Measurements from ENCODE around the gene MARCHF2. TPM values are rescaled to one million over a fixed set of nuclear protein-coding genes. Genes with fewer than 3 reads are reported as not detected.
"Not testable (repeated sequence)": the region's sequence is repeated elsewhere in the genome, so short reads cannot be mapped to it uniquely, and the experiment has no call there.

MARCHF2 gene
- total RNA-seq, 2 experiments from 2014 or later, result 9.1 to 10.1 TPM

DNA sequence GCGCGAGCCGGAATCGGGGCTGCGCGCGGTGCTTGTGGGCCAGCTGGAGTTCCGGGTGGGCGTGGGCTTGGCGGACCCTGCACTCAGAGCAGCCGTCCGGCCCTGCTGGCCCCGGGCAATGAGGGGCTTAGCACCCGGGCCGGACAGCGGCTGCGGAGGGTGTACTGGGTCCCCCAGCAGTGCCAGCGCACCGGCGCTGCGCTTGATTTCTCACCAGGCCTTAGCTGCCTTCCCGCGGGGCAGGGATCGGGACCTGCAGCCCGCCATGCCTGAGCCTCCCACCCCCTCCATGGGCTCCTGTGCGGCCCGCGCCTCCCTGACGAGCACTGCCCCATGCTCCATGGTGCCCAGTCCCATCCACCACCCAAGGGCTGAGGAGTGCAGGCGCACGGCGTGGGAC lies 37.3 kb upstream of the MARCHF2 start:
- intact Hi-C loops (cut with DNase I, micrococcal nuclease); ATAC-seq; H3K4me1 Mint-ChIP-seq; POLR2A ChIA-PET; DNase-seq; H3K4me3 Mint-ChIP-seq; H3K9me3 Mint-ChIP-seq (ENCODE audit: low read depth); H3K27ac Mint-ChIP-seq; H3K27me3 Mint-ChIP-seq: not testable (repeated sequence)
- CTCF ChIA-PET, result interaction anchor here (1.7 kb wide), 1 partner anchor 10 kb away, joined by 4 read pairs; no protein-coding TSS in a partner anchor
- peaks cover 11% of the 10 kb centered on the region for H3K36me3 Mint-ChIP-seq (ENCODE audit: low read depth)

DNA sequence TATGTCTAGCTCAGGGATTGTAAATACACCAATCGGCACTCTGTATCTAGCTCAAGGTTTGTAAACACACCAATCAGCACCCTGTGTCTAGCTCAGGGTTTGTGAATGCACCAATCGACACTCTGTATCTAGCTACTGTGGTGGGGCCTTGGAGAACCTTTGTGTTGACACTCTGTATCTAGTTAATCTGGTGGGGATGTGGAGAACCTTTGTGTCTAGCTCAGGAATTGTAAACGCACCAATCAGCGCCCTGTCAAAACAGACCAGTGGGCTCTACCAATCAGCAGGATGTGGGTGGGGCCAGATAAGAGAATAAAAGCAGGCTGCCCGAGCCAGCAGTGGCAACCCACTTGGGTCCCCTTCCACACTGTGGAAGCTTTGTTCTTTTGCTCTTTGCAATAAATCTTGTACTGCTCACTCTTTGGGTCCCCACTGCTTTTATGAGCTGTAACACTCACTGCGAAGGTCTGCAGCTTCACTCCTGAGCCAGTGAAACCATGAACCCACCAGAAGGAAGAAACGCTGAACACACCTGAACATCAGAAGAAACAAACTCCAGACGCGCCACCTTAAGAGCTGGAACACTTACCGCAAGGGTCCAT lies 36.6 kb upstream of the MARCHF2 start:
- CTCF ChIA-PET, result interaction anchor here (1.7 kb wide), 1 partner anchor 10 kb away, joined by 4 read pairs; no protein-coding TSS in a partner anchor
- POLR2A ChIA-PET, H3K4me1 Mint-ChIP-seq: not testable (repeated sequence)

DNA sequence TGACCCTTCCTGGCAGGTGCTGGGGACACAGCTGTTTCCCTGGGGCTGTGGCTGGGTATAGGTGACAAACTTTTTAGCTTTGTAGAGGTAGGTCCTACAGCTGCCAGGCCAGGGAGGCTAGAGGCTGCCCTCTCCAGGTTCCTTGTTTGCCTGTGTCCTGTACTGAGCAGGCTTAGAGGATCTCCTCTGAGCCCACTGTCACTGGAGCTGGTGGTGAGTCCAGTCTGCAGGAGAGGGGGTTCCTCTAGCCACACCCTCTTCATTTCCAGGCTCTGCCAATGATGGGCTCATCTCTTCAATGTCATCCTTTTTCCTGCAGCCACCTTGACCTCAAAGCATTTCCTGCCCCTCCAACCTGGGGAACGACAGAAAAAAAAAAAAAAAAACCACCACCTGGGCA lies 35.5 kb upstream of the MARCHF2 start:
- Mint-ChIP-seq H3K36me3 (ENCODE audit: low read depth) (peaks cover 11% of the 10 kb centered on the region), H3K27ac (no peak overlapping the region), H3K27me3 (no peaks in the 10 kb centered on the region), H3K9me3 (ENCODE audit: low read depth) (no peaks in the 10 kb centered on the region), H3K4me1 (peaks cover 8% of the 10 kb centered on the region), H3K4me3 (no peak overlapping the region)
- CTCF ChIA-PET, result interaction anchor here (1.1 to 1.8 kb wide), 3 partner anchors 9 to 23 kb away, joined by 4 to 5 read pairs (median 4); partner anchors contain the start of gene RAB11B
- POLR2A ChIA-PET, result interaction anchor here (0.7 to 0.8 kb wide), 2 partner anchors 12 to 117 kb away, joined by 3 to 8 read pairs; partner anchors contain the start of gene RAB11B
- ATAC-seq (no peak), DNase-seq (no peak)
- intact Hi-C loops (cut with DNase I, micrococcal nuclease), result no loop called here

More for the DNA sequence above, 36.6 kb upstream of the MARCHF2 start:
- peaks cover 11% of the 10 kb centered on the region for H3K36me3 Mint-ChIP-seq (ENCODE audit: low read depth)
- ATAC-seq; intact Hi-C loops (cut with DNase I, micrococcal nuclease); H3K9me3 Mint-ChIP-seq (ENCODE audit: low read depth); H3K27me3 Mint-ChIP-seq; H3K27ac Mint-ChIP-seq; H3K4me3 Mint-ChIP-seq; DNase-seq: not testable (repeated sequence)

DNA sequence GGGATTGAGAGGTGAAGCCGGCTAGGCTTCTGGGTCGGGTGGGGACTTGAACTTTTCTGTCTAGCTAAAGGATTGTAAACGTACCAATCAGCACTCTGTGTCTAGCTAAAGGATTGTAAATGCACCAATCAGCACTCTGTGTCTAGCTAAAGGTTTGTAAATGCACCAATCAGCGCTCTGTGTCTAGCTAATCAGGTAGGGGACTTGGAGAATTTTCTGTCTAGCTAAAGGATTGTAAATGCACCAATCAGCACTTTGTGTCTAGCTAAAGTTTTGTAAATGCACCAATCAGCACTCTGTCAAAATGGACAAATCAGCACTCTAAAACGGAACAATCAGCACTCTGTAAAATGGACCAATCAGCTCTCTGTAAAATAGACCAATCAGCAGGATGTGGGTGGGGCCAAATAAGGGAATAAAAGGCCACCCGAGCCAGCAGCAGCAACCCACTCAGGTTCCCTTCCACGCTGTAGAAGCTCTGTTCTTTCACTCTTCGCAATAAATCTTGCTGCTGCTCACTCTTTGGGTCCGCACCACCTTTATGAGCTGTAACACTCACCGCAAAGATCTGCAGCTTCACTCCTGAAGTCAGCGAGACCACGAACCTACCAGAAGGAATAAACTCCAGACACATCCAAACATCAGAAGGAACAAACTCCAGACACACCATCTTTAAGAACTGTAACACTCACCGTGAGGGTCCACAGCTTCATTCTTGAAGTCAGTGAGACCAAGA lies 33.8 kb upstream of the MARCHF2 start:
- H3K4me1 Mint-ChIP-seq; ATAC-seq; H3K36me3 Mint-ChIP-seq (ENCODE audit: low read depth); POLR2A ChIA-PET; H3K27ac Mint-ChIP-seq; DNase-seq; H3K27me3 Mint-ChIP-seq; intact Hi-C loops (cut with DNase I, micrococcal nuclease); H3K9me3 Mint-ChIP-seq (ENCODE audit: low read depth); H3K4me3 Mint-ChIP-seq: not testable (repeated sequence)
- CTCF ChIA-PET, result interaction anchor here (2.6 kb wide), 1 partner anchor 25 kb away, joined by 10 read pairs; no protein-coding TSS in a partner anchor

DNA sequence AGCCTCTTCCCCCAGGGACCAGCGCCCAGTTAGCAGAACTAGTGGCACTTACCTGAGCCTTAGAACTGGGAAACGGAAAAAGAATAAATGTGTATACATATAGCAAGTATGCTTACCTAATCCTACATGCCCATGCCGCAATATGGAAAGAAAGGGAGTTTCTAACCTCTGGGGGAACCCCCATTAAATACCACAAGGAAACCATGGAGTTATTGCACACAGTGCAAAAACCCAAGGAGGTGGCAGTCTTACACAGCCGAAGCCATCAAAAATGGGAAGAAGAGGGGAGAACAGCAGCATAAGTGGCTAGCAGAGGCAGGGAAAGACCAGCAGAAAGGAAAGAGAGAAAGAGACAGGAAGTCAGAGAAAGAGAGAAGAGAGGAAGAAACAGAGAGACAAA lies 28.5 kb upstream of the MARCHF2 start:
- H3K27ac Mint-ChIP-seq, POLR2A ChIA-PET: not testable (repeated sequence)

DNA sequence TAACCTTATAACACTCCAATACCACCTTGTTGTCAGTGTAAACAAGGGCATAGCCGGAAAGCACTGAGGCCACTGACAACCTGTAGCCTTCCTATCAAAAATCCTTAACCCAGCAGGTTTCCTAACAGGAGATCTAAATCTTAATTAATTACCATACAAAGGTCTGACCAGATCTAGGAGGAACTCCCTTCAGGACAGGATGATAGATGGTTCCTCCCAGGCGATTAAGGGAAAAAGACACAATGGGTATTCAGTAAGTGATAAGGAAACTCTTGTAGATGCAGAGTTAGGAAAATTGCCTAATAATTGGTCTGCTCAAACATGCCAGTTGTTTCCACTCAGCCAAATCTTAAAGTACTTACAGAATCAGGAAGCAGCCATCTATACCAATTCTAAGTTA lies 28.0 kb upstream of the MARCHF2 start:
- H3K4me3 Mint-ChIP-seq; DNase-seq; H3K9me3 Mint-ChIP-seq (ENCODE audit: low read depth); H3K27ac Mint-ChIP-seq; CTCF ChIA-PET; H3K27me3 Mint-ChIP-seq; intact Hi-C loops (cut with DNase I, micrococcal nuclease); ATAC-seq; H3K4me1 Mint-ChIP-seq; POLR2A ChIA-PET: not testable (repeated sequence)
- peaks cover 12% of the 10 kb centered on the region for H3K36me3 Mint-ChIP-seq (ENCODE audit: low read depth)

More for the DNA sequence above, 28.5 kb upstream of the MARCHF2 start:
- H3K4me1 Mint-ChIP-seq; intact Hi-C loops (cut with DNase I, micrococcal nuclease); H3K27me3 Mint-ChIP-seq; DNase-seq; ATAC-seq; H3K9me3 Mint-ChIP-seq (ENCODE audit: low read depth); H3K4me3 Mint-ChIP-seq; CTCF ChIA-PET: not testable (repeated sequence)
- peaks cover 14% of the 10 kb centered on the region for H3K36me3 Mint-ChIP-seq (ENCODE audit: low read depth)

DNA sequence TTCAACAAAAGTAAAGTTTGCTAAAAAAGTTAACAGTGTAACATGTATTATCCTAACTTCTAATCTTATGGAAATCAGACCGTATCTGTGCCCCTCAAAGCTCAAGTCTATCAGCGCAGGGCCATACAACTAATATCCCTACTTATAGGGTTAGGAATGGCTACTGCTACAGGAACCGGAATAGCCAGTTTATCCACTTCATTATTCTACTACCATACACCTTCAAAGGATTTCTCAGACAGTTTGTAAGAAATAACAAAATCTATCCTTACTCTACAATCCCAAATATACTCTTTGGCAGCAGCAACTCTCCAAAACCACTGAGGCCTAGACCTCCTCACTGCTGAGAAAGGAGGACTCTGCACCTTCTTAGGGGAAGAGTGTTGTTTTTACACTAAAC lies 27.5 kb upstream of the MARCHF2 start:
- peaks cover 12% of the 10 kb centered on the region for H3K36me3 Mint-ChIP-seq (ENCODE audit: low read depth)
- H3K4me3 Mint-ChIP-seq; H3K4me1 Mint-ChIP-seq; H3K27ac Mint-ChIP-seq; H3K27me3 Mint-ChIP-seq; POLR2A ChIA-PET; H3K9me3 Mint-ChIP-seq (ENCODE audit: low read depth); DNase-seq; ATAC-seq; intact Hi-C loops (cut with DNase I, micrococcal nuclease): not testable (repeated sequence)
- CTCF ChIA-PET, result interaction anchor here (0.9 kb wide), 1 partner anchor 9 kb away, joined by 4 read pairs; no protein-coding TSS in a partner anchor

DNA sequence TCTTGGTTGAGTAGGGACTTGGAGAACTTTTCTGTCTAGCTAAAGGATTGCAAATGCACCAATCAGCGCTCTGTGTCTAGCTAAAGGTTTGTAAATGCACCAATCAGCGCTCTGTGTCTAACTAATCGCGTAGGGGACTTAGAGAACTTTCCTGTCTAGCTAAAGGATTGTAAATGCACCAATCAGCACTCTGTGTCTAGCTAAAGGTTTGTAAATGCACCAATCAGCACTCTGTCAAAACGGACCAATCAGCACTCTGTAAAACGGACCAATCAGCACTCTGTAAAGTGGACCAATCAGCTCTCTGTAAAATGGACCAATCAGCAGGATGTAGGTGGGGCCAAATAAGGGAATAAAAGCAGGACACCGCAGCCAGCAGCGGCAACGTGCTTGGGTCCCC lies 26.7 kb upstream of the MARCHF2 start:
- H3K27me3 Mint-ChIP-seq; POLR2A ChIA-PET; ATAC-seq; DNase-seq; intact Hi-C loops (cut with DNase I, micrococcal nuclease); H3K4me3 Mint-ChIP-seq; H3K9me3 Mint-ChIP-seq (ENCODE audit: low read depth); H3K27ac Mint-ChIP-seq: not testable (repeated sequence)
- Mint-ChIP-seq H3K4me1 (peaks cover 15% of the 10 kb centered on the region), H3K36me3 (ENCODE audit: low read depth) (peaks cover 12% of the 10 kb centered on the region)
- CTCF ChIA-PET, result interaction anchor here (0.9 kb wide), 1 partner anchor 10 kb away, joined by 4 read pairs; no protein-coding TSS in a partner anchor

DNA sequence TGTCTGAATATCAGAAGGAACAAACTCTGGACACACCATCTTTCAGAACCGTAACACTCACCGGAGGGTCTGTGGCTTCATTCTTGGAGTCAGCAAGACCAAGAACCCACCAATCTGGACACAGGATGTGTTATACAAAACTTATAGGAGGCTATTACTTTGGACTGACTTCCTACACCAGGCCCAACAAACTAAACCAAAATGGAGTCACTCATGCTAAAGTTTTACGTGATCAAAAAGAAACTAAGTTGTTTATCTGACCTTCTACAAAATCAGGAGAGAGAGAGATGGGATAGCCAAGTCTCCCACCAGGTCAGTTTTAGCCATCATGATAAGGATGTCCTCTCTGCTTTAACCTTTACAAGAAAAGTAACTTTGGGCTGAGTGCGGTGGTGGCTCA lies 26.1 kb upstream of the MARCHF2 start:
- Mint-ChIP-seq H3K4me1 (peaks cover 20% of the 10 kb centered on the region), H3K27me3 (no peaks in the 10 kb centered on the region), H3K27ac (no peak overlapping the region), H3K9me3 (ENCODE audit: low read depth) (peaks cover 7% of the 10 kb centered on the region), H3K4me3 (no peak overlapping the region), H3K36me3 (ENCODE audit: low read depth) (peaks cover 12% of the 10 kb centered on the region)
- ChIA-PET POLR2A (interaction anchor here (0.7 kb wide), 1 partner anchor 18 kb away, joined by 4 read pairs; no protein-coding TSS in a partner anchor), CTCF (interaction anchor here (1.1 kb wide), 1 partner anchor 33 kb away, joined by 8 read pairs; no protein-coding TSS in a partner anchor)
- DNase-seq (no peak), ATAC-seq (no peak)
- intact Hi-C loops (cut with DNase I, micrococcal nuclease), result no loop called here

DNA sequence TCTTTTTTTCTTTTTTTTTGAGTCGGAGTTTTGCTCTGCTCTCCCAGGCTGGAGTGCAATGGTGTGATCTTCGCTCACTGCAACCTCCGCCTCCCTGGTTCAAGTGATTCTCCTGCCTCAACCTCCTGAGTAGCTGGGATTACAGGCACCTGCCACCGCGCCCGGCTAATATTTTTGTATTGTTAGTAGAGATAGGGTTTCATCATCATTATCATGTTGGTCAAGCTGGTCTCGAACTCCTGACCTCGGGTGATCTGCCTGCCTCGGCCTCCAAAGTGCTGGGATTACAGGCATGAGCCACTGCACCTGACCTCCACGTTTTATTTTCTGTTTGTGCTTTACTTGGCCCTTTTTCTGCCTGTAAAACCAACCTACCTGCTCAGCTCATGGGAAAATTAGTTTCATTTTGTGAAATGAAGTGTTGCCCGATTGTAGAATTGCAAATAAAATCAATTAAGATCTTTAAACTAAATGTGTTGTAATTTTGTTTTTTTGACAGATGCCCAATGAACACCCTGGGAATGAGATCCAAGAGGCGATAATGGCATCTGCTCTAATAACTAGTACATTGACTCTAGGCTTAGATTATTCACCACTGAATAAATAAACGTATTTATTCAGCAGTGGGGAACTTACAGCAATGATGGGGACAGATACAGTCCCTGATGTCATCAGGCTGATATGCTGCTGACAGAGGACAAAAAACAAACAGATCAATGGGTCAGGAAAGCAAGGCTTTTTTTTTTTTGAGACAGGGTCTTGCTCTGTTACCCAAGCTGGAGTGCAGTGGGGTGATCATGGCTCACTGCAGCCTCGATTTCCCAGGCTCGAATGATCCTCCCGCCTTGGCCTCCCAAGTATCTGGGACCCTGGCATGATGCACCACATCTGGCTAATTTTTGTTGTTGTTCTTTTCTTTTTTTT lies 25.2 kb upstream of the MARCHF2 start:
- H3K4me3 Mint-ChIP-seq, result no peak overlapping the region
- intact Hi-C loops (cut with DNase I, micrococcal nuclease), result no loop called here

DNA sequence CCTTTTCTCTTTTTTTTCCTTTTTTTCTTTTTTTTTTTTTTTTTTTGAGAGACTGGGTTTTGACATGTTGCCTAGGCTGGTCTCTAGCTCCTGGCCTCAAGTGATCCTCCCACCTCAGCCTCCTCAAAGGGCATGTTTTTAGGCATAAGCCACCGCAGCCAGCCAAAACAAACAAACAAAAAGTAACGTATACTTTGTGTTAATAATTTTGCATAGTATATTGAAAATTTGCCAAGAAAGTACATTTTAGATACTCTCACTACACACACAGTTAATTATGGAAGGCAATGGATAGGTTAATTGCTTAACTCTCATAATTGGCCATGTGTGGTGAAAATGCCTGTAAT lies 24.5 kb upstream of the MARCHF2 start:
- ChIA-PET POLR2A (no interaction called here), CTCF (interaction anchor here (0.6 kb wide), 1 partner anchor 117 kb away, joined by 3 read pairs; no protein-coding TSS in a partner anchor)
- Mint-ChIP-seq H3K4me3 (peak overlapping the region; percentile 26), H3K9me3 (ENCODE audit: low read depth) (peaks cover 7% of the 10 kb centered on the region), H3K4me1 (peaks cover 27% of the 10 kb centered on the region), H3K27ac (no peak overlapping the region), H3K36me3 (ENCODE audit: low read depth) (peaks cover 12% of the 10 kb centered on the region), H3K27me3 (no peaks in the 10 kb centered on the region)
- intact Hi-C loops (cut with DNase I, micrococcal nuclease), result no loop called here
- no peak for DNase-seq
- no peak for ATAC-seq

More for the DNA sequence above, 25.2 kb upstream of the MARCHF2 start:
- POLR2A ChIA-PET, result interaction anchor here (0.7 kb wide), 1 partner anchor 17 kb away, joined by 4 read pairs; no protein-coding TSS in a partner anchor
- peaks cover 25% of the 10 kb centered on the region for H3K4me1 Mint-ChIP-seq
- no peak overlapping the region for H3K27ac Mint-ChIP-seq
- no peaks in the 10 kb centered on the region for H3K27me3 Mint-ChIP-seq
- peaks cover 7% of the 10 kb centered on the region for H3K9me3 Mint-ChIP-seq (ENCODE audit: low read depth)
- CTCF ChIA-PET, result interaction anchor here (0.6 to 1.1 kb wide), 2 partner anchors 34 to 118 kb away, joined by 3 to 8 read pairs; no protein-coding TSS in a partner anchor
- DNase-seq, result no peak
- no peak for ATAC-seq
- H3K36me3 Mint-ChIP-seq (ENCODE audit: low read depth), result peaks cover 12% of the 10 kb centered on the region

Data from activated CD4-positive, alpha-beta T cell treated with anti-CD3 and anti-CD28 coated beads for 36 hours (primary cell).